GM06990 (cell line): Measurements from ENCODE around the gene OR5K1.
A peak's percentile ranks its signal among the peaks of the same experiment; 100 is the strongest.

ENCODE experiments used
- DNase-seq: peaks from one replicate; pipeline ENCODE4 v3.0.0-alpha.2; 2011; ENCODE audit not compliant: insufficient read length; ENCODE audit errors: extremely low read depth
- H3K27me3 ChIP-seq: replicated peaks from 2 replicates; pipeline ENCODE4 v1.6.0; 2011; ENCODE audit warnings: low read length; ENCODE audit not compliant: control insufficient read depth, insufficient read depth
- H3K36me3 ChIP-seq: 2 replicates; pipeline ENCODE4 v1.5.1; 2011; ENCODE audit warnings: low read length; ENCODE audit not compliant: control insufficient read depth, insufficient read depth
- H3K4me3 ChIP-seq: replicated peaks from 2 replicates; pipeline ENCODE4 v1.5.1; 2011; ENCODE audit warnings: low read depth, mild to moderate bottlenecking, control low read depth, low read length
- TF ChIP-seq, protein P1 (sequence below): IDR thresholded peaks from 2 replicates; pipeline ENCODE4 v1.5.1; 2011; ENCODE audit warnings: low read length, control low read depth, mild to moderate bottlenecking, inconsistent platforms; ENCODE audit not compliant: insufficient read depth, poor library complexity, severe bottlenecking

Gene OR5K1

DNA sequence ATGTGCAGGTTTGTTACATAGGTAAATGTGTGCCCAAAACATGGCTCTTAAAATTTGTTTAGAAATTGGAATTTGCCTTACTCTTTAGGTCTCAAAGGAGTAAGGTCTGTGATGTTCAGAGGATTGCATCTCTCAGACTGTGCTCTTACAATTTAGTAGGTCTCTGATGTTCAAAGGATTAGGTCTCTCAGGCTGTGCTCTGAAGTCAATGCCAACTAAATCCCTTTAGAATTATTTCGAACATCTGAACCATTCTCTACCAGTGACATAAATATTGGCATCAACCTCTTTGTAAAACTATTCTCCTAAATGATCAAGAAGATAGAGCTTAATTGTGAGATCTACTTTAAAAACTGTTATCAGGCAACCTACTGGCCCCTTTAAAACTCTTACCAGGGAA, at the start of gene OR5K1:
OR5K1 (plus strand) TSS at position 301 of the 400 bp plus-strand sequence. CDS start 6,376 bp downstream, outside the sequence.
- Histone ChIP-seq H3K4me3 (no peak within 1 kb of the TSS), H3K36me3 (no peaks in the 10 kb centered on the region), H3K27me3 (no peaks in the 10 kb centered on the region)
- TF ChIP-seq, protein P1, sequence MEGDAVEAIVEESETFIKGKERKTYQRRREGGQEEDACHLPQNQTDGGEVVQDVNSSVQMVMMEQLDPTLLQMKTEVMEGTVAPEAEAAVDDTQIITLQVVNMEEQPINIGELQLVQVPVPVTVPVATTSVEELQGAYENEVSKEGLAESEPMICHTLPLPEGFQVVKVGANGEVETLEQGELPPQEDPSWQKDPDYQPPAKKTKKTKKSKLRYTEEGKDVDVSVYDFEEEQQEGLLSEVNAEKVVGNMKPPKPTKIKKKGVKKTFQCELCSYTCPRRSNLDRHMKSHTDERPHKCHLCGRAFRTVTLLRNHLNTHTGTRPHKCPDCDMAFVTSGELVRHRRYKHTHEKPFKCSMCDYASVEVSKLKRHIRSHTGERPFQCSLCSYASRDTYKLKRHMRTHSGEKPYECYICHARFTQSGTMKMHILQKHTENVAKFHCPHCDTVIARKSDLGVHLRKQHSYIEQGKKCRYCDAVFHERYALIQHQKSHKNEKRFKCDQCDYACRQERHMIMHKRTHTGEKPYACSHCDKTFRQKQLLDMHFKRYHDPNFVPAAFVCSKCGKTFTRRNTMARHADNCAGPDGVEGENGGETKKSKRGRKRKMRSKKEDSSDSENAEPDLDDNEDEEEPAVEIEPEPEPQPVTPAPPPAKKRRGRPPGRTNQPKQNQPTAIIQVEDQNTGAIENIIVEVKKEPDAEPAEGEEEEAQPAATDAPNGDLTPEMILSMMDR = no peak
- no peak for DNase-seq

DNA sequence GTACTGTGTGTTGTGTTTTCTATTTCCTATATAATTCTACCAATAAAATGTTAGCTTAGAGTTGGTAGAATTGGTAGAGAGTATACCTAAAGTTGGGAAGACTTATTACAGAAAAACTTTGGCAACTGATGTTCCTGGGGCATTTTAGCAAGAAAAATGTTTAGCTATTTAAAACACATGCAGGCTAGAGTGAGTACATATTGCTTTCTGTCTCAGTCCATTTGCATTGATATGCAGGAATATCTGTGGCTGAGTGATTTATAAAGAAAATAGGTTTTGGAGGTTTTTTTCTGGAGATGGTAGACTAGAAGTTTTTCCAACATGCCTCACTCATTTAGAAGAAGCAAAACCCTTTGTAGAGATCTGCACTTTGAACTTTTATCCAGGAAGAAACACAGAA, 30.4 kb upstream of the OR5K1 start:
- Histone ChIP-seq H3K36me3 (no peaks in the 10 kb centered on the region), H3K27me3 (no peaks in the 10 kb centered on the region), H3K4me3 (no peak overlapping the region)
- DNase-seq = no peak
- TF ChIP-seq, protein P1 = no peak

DNA sequence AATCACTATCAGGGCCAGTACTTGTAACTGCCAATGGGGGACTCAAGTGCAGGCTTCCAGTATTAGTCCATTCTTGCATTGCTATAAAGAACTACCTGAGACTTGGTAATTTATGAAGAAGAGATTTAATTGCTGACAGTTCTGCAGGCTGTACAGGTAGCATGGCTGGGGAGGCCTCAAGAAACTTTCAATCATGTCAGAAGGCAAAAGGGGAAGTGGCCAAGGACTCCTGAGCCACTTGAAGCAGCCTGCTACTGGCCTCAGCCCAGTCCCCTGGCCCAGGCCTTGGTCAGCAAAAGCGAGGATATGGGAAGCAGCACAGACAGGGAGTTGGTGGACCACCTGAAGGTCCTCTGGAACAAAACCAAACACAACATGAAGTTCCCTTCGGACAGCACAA, 29.2 kb upstream of the OR5K1 start:
- no peaks in the 10 kb centered on the region for H3K27me3 ChIP-seq
- DNase-seq = no peak
- H3K36me3 ChIP-seq = no peaks in the 10 kb centered on the region
- H3K4me3 ChIP-seq = no peak overlapping the region
- TF ChIP-seq, protein P1 = no peak

DNA sequence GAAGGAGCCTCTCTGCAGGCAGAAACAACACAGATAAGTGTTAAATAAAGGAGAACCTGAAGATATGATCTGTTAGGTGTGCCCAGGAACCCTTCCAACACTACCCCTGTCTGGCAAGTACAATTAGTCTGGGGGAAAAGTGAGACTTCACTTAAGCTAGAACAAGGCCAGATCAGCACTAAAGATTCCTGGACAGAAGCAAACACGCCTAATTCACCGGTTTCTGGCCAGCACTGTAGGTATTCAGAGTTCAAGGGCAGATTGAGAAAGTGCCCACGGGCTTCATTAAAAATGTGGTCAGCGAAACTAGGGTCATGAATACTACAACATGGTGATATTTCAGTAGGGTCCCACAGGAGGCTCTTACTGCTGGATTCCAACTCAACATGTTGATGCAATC, 28.6 kb upstream of the OR5K1 start:
- no peak overlapping the region for H3K4me3 ChIP-seq
- TF ChIP-seq, protein P1 = no peak
- no peaks in the 10 kb centered on the region for H3K36me3 ChIP-seq
- DNase-seq = no peak
- no peaks in the 10 kb centered on the region for H3K27me3 ChIP-seq

DNA sequence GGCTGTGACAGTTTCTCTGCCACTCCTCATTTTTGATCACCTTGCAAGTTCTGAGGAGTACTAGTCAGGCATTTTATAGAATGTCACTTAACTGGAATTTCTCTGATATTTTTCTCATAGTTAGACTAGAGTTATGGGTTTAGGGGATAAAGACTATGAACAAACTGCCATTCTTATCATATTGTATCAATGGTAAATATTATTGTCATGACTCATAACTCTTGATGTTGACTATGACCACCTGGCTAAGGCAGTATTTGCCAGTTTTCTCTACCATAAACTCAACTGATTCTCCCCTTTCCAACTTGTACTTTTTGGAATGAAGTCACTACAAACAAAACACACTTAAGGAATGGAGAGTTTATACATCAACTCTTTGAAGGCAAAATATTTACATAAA, 22.7 kb upstream of the OR5K1 start:
- DNase-seq = no peak
- TF ChIP-seq, protein P1 = no peak
- H3K36me3 ChIP-seq = no peaks in the 10 kb centered on the region
- H3K4me3 ChIP-seq = no peak overlapping the region
- H3K27me3 ChIP-seq = no peaks in the 10 kb centered on the region

DNA sequence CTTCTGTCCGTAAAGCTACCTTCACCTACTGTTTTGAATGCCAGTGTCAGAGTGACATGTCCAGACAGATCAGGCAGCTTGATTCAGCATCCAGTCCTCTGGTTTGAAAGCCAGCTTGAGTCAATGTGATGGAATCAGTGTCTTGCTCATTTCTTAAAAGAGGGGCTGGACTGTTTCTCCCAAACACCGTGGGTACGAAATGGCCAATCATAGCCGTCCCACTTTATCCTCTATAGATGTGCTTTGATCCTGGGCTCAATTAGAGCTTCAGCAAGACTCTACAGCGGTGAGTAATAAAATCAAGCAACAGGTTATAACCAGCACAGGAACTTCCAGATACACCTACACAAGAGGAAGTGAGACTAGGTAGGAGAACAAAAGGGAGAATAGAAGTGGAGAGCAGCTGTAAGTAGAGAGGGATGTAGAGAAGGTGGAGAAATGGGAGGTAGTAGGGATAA, 17.0 kb upstream of the OR5K1 start:
- TF ChIP-seq, protein P1 = no peak
- Histone ChIP-seq H3K4me3 (peak overlapping the region; percentile 21), H3K36me3 (no peaks in the 10 kb centered on the region), H3K27me3 (no peaks in the 10 kb centered on the region)
- DNase-seq = peak; percentile 56
